HG02623 (cell line): Measurements from ENCODE around the gene LPIN1.
"Not testable (repeated sequence)": the region's sequence is repeated elsewhere in the genome, so short reads cannot be mapped to it uniquely, and the experiment has no call there.

Experiments
- ATAC-seq: cut with Tn5 transposase; IDR thresholded peaks from one replicate; pipeline ENCODE4 v1.9.1; 2021; ENCODE audit warnings: moderate library complexity; ENCODE audit not compliant: unreplicated experiment

The LPIN1 gene

GRCh38 chr2:11807156-11808015 lies 61.0 kb downstream of the LPIN1 start:
- ATAC-seq, result no peak

- ATAC-seq, result no peak
Observed at GRCh38 chr2:11808016-11808400, 61.6 kb downstream of the LPIN1 start.

GRCh38 chr2:11809586-11810236 lies 63.3 kb downstream of the LPIN1 start:
- no peak for ATAC-seq

- ATAC-seq, result no peak
Observed at GRCh38 chr2:11810237-11810977, 64.0 kb downstream of the LPIN1 start.

- ATAC-seq, result no peak
Observed at GRCh38 chr2:11811036-11811654, 64.7 kb downstream of the LPIN1 start.

- ATAC-seq, result no peak
Observed at GRCh38 chr2:11812466-11813248, 66.2 kb downstream of the LPIN1 start.

GRCh38 chr2:11813345-11813744 lies 66.9 kb downstream of the LPIN1 start:
- ATAC-seq, result not testable (repeated sequence)

- no peak for ATAC-seq
Observed at GRCh38 chr2:11813951-11814350, 67.5 kb downstream of the LPIN1 start.

- no peak for ATAC-seq
Observed at GRCh38 chr2:11814979-11815510, 68.6 kb downstream of the LPIN1 start.

- ATAC-seq, result not testable (repeated sequence)
Observed at GRCh38 chr2:11816935-11817334, 70.5 kb downstream of the LPIN1 start.

- no peak for ATAC-seq
Observed at GRCh38 chr2:11819235-11819729, 72.8 kb downstream of the LPIN1 start.

- ATAC-seq, result no peak
Observed at GRCh38 chr2:11820650-11821049, 74.2 kb downstream of the LPIN1 start.

GRCh38 chr2:11821705-11822104 lies 75.3 kb downstream of the LPIN1 start:
- ATAC-seq, result no peak

GRCh38 chr2:11822359-11822745 lies 75.9 kb downstream of the LPIN1 start:
- ATAC-seq, result not testable (repeated sequence)

GRCh38 chr2:11822746-11823451 lies 76.5 kb downstream of the LPIN1 start:
- no peak for ATAC-seq

- ATAC-seq, result no peak
Observed at GRCh38 chr2:11824901-11825828, 78.7 kb downstream of the LPIN1 start.

GRCh38 chr2:11827547-11827946 lies 81.1 kb downstream of the LPIN1 start:
- ATAC-seq, result no peak

- no peak for ATAC-seq
Observed at GRCh38 chr2:11828933-11829323, 82.5 kb downstream of the LPIN1 start.
